ENCODE data around the gene TOMM40L. TPM values are rescaled to one million over a fixed set of nuclear protein-coding genes. Genes with fewer than 3 reads are reported as not detected.

The TOMM40L gene
- total RNA-seq, 4 donors from 2014 or later: 7.0 to 12.4 (median 8.3) TPM

DNA sequence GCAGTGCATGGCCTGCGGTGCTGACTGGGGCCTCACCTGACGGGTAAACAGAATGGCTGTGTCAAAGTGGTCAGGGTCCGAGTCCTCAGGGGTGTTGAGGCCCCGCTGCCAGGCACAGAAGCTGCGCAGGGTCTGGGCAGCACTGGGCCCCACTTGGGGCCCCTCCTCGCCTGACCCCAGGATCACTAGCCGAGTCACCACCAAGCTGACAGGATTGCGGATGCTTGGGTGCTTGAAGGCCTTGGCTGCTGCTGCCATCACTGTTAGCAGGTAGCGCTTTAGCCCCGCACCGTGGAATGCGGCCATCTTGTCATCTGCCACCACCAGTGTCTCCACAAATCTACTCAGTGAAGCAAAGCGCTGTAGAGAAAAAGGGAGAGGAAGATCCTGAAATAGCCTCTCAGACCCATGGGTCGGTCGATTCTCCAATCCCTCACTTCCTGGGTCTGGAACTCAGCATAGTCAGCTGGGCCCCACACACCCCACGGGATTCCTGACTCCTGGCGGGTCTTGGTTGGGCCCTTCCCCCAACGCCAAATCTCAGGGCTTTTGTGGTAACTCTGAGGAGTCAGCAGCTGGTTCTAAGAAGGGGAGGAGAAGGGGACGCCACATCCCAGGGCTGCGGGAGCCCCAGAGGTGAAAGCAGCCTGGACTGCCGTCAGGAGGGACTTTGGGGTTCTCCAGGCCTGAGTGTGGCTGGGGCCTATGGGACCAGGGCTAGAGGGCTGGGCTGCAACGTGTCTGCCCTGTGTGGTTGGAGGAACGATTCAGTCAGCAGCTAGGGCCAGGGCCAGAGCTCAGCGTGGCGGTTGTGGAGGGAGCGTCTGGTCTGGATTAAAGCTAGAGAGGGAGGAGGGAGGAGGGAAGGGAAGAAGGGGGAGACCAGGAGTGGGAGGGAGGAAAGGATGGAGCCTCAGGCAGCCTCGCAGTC is 29.1 kb upstream of the TOMM40L start:
- no peaks in the 10 kb centered on the region for H3K9me3 ChIP-seq
- TF ChIP-seq POLR2A (IDR thresholded peaks at IDR 0.05): no peak
- TF ChIP-seq, protein P1, sequence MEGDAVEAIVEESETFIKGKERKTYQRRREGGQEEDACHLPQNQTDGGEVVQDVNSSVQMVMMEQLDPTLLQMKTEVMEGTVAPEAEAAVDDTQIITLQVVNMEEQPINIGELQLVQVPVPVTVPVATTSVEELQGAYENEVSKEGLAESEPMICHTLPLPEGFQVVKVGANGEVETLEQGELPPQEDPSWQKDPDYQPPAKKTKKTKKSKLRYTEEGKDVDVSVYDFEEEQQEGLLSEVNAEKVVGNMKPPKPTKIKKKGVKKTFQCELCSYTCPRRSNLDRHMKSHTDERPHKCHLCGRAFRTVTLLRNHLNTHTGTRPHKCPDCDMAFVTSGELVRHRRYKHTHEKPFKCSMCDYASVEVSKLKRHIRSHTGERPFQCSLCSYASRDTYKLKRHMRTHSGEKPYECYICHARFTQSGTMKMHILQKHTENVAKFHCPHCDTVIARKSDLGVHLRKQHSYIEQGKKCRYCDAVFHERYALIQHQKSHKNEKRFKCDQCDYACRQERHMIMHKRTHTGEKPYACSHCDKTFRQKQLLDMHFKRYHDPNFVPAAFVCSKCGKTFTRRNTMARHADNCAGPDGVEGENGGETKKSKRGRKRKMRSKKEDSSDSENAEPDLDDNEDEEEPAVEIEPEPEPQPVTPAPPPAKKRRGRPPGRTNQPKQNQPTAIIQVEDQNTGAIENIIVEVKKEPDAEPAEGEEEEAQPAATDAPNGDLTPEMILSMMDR (IDR thresholded peaks at IDR 0.05): no peak
- DNase-seq: no peak
- H3K27ac ChIP-seq: peak overlapping the region in 2 of 3 donors; percentile 94 to 96
- WGBS, 2 donors: 63 to 72% methylated on average over 20 to 27 of the region's 27 CpGs
- H3K27me3 ChIP-seq: no peaks in the 10 kb centered on the region
- H3K4me1 ChIP-seq: peaks cover 8 to 35% of the 10 kb centered on the region in 2 donors
- H3K4me3 ChIP-seq (replicated peaks in 1 of 3): peak overlapping the region in 1 of 3 donors; percentile 38
- intact Hi-C loops (cut with DNase I): loop anchor here (10.0 kb wide), 1 partner anchor 188 kb away; no protein-coding TSS in a partner anchor
- H3K36me3 ChIP-seq: no peaks in the 10 kb centered on the region

DNA sequence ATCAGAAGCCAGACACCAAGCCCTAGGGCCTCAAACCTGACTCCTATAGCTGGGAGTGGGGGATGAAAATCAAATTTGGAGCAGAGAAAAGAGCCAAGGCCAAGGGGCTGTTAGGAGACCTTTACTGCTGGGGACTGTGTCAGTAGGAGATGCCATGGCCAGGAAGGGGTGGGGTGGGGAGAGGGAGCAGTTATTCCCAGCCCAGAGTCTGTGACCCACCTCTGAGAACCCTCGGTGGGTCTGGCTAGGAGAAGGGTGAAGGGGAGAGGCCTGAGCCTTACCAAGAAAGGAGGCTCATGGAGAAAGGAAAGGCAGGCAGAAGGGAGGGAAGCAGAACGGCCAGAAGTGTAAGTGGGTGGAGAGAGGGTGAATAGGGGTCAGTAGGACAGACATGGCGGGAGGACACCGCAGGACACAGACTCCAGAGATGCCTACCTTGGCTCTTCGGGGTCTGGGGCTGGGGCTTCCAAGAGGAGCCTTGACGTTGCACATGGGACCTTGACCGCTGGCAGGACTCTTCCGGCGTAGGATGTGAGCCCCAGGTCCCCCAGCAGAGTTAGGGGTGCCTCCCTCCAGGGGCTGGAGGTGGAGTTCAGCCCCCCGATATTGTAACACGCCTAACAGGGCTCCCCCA is 28.2 kb upstream of the TOMM40L start:
- DNase-seq: no peak
- 61 to 73% methylated on average over 6 to 9 of the region's 11 CpGs for WGBS, 2 donors
- intact Hi-C loops (cut with DNase I): loop anchor here (10.0 kb wide), 1 partner anchor 187 kb away; no protein-coding TSS in a partner anchor
- Histone ChIP-seq H3K36me3 (no peaks in the 10 kb centered on the region), H3K4me1 (peaks cover 8 to 37% of the 10 kb centered on the region in 2 donors), H3K9me3 (no peaks in the 10 kb centered on the region), H3K27me3 (no peaks in the 10 kb centered on the region), H3K4me3 (replicated peaks in 1 of 3) (peak overlapping the region in 1 of 3 donors; percentile 38), H3K27ac (peak overlapping the region; percentile 27 to 96 (median 94))
- TF ChIP-seq, protein P1 (IDR thresholded peaks at IDR 0.05): no peak

DNA sequence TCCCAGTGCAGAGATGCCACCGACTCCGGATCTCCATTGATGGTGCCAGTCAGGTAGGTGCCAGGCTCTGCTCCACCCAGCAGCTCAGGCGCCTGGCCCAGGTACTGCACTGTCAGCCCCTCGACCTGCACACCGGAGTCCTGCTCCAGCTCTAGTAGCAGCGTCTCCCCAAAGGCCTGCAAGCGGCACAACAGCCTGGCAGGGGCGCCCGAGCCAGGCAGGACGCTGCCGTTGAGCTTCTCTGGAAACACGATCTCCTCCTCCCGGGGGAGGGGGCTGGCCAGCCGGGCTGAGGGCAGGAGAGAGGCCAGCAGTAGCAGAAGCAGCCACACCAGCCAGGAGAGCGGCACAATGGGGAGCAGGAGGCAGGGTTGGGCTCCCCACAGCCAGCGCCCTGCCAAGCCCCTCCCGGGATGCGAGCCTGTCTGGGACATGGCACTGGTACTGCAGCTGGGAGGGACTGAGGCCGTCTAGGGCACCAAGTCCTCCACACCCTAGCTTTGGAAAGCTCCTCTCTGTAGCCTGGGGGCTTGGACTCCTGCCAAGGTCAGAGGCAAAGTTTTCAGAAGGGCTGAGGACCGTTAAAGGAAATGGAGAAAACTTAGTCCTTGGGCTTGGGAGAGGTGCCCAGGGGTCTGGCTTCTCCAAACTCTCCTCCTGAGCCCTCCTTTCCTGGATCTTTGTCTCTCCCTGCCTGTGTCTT is 27.5 kb upstream of the TOMM40L start:
- TF ChIP-seq POLR2A (IDR thresholded peaks at IDR 0.05): no peak
- TF ChIP-seq, protein P1 (IDR thresholded peaks at IDR 0.05): no peak
- peaks cover 15 to 38% of the 10 kb centered on the region in 2 donors for H3K4me1 ChIP-seq
- WGBS, 2 donors: 1% methylated on average over 4 of the region's 20 CpGs; no CpG with 5 or more reads in 1 of the 2 donors
- intact Hi-C loops (cut with DNase I): loop anchor here (10.0 kb wide), 1 partner anchor 186 kb away; no protein-coding TSS in a partner anchor
- H3K36me3 ChIP-seq: no peaks in the 10 kb centered on the region
- H3K9me3 ChIP-seq: no peaks in the 10 kb centered on the region
- no peak for DNase-seq
- no peaks in the 10 kb centered on the region for H3K27me3 ChIP-seq
- H3K27ac ChIP-seq: peak overlapping the region; percentile 27 to 96 (median 94)
- H3K4me3 ChIP-seq (replicated peaks in 1 of 3): peak overlapping the region in 1 of 3 donors; percentile 38

DNA sequence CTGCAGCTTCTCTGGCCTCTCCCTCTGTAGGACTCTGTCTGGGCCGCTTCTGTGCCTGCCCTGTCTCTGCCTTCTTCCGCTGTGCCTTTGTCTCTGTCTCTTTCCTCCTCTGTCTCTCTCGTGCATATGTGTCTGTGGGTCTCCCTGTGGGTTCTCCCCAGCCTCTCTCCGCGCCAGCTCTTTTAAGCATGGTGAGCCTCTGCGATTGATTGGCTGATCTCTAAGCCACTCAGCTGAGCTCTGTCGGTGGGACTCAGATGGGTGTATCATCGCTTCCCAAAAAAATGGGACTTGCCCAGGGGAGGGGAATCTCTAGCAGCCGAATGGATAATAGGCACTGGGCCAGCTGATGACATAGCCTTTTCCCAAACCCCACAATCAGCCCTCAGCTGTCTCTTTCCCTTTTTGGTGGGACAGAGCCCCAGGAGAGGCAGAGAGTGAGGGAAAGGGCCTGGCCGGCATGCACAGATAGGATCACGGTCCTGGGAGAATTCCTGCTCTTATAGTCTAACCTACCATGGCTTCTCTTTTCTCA is 26.9 kb upstream of the TOMM40L start, which contains the start of gene ADAMTS4:
TSS of gene ADAMTS4 (minus strand) at position 158 of the 535 bp plus-strand sequence. CDS start 427 bp downstream, outside the sequence.
- H3K4me3 ChIP-seq (replicated peaks in 1 of 3): peak within 1 kb of the TSS in 1 of 3 donors; percentile 38
- peaks cover 0 to 5% of the 10 kb centered on the region in 2 donors for H3K36me3 ChIP-seq
- peak in 1 of 2 donors; percentile 41 for TF ChIP-seq POLR2A (IDR thresholded peaks at IDR 0.05)
- TF ChIP-seq, protein P1 (IDR thresholded peaks at IDR 0.05): no peak
- peaks cover 20 to 41% of the 10 kb centered on the region in 2 donors for H3K4me1 ChIP-seq
- H3K9me3 ChIP-seq: no peaks in the 10 kb centered on the region
- intact Hi-C loops (cut with DNase I): loop anchor here (10.0 kb wide), 1 partner anchor 186 kb away; no protein-coding TSS in a partner anchor
- DNase-seq: peak in 1 of 2 donors; percentile 23
- H3K27ac ChIP-seq: peak within 1 kb of the TSS; percentile 94 to 96 (median 94)
- WGBS, 2 donors: 64 to 70% methylated on average over 11 of the region's 11 CpGs
- H3K27me3 ChIP-seq: no peaks in the 10 kb centered on the region

Measured in thyroid gland (tissue), 4 donors.